Activated T-cell treated with anti-CD3 and anti-CD28 coated beads, Interleukin-2, amount 50 U/mL, for 1 hour (primary cell): ENCODE data around the gene PRTFDC1.
"Not testable (repeated sequence)": the region's sequence is repeated elsewhere in the genome, so short reads cannot be mapped to it uniquely, and the experiment has no call there.

Experiments
- DNase-seq: peaks from one replicate; pipeline ENCODE4 v3.0.0-alpha.2; 2020

Gene PRTFDC1

GRCh38 chr10:24963521-24964041 lies 11.2 kb upstream of the PRTFDC1 start:
- DNase-seq: no peak

- no peak for DNase-seq
Measured at GRCh38 chr10:24962995-24963394, 10.6 kb upstream of the PRTFDC1 start.

GRCh38 chr10:24961582-24961981 lies 9.2 kb upstream of the PRTFDC1 start:
- DNase-seq: no peak

GRCh38 chr10:24959382-24959730 lies 7.0 kb upstream of the PRTFDC1 start:
- DNase-seq: no peak

GRCh38 chr10:24958721-24959381 lies 6.4 kb upstream of the PRTFDC1 start:
- DNase-seq: no peak

- DNase-seq: no peak
Measured at GRCh38 chr10:24958091-24958720, 5.8 kb upstream of the PRTFDC1 start.

GRCh38 chr10:24957624-24958051 lies 5.2 kb upstream of the PRTFDC1 start:
- not testable (repeated sequence) for DNase-seq

- no peak for DNase-seq
Measured at GRCh38 chr10:24953675-24954074, 1.3 kb upstream of the PRTFDC1 start.

GRCh38 chr10:24952707-24953645 lies 570 bp upstream of the PRTFDC1 start:
- DNase-seq: peak; percentile 67

- DNase-seq: no peak
Measured at GRCh38 chr10:24951201-24952142, 934 bp downstream of the PRTFDC1 start.

- DNase-seq: no peak
Measured at GRCh38 chr10:24950439-24950838, 2.0 kb downstream of the PRTFDC1 start.

GRCh38 chr10:24949616-24950015 lies 2.8 kb downstream of the PRTFDC1 start:
- DNase-seq: no peak

- no peak for DNase-seq
Measured at GRCh38 chr10:24947304-24948097, 4.9 kb downstream of the PRTFDC1 start.

- DNase-seq: no peak
Measured at GRCh38 chr10:24944512-24945255, 7.7 kb downstream of the PRTFDC1 start.

GRCh38 chr10:24938525-24938924 lies 13.9 kb downstream of the PRTFDC1 start:
- DNase-seq: no peak

GRCh38 chr10:24938076-24938475 lies 14.3 kb downstream of the PRTFDC1 start:
- DNase-seq: no peak

GRCh38 chr10:24935504-24936292 lies 16.7 kb downstream of the PRTFDC1 start:
- no peak for DNase-seq

- DNase-seq: no peak
Measured at GRCh38 chr10:24931236-24931635, 21.2 kb downstream of the PRTFDC1 start.

GRCh38 chr10:24930427-24930826 lies 22.0 kb downstream of the PRTFDC1 start:
- no peak for DNase-seq

GRCh38 chr10:24929904-24930303 lies 22.5 kb downstream of the PRTFDC1 start:
- DNase-seq: no peak
